Right ventricle myocardium superior (tissue), 1 donor: ENCODE data around the gene CSMD2. TPM values are rescaled to one million over a fixed set of nuclear protein-coding genes. Genes with fewer than 3 reads are reported as not detected.
A peak's percentile ranks its signal among the peaks of the same experiment; 100 is the strongest.

Source experiments
- ATAC-seq: fragments of 200-7000 bp; cut with Tn5 transposase; one replicate; pipeline ENCODE4 v1.9.1; 2020; ENCODE audit warnings: mild to moderate bottlenecking; ENCODE audit not compliant: poor library complexity
- DNase-seq: peaks from one replicate; pipeline ENCODE4 v3.0.0-alpha.2; 2020
- intact Hi-C: fragments of 100-400 bp; cut with DNase I; formaldehyde crosslinking; loops from one replicate; pipeline ENCODE4 v1.11.2; 2022
- total RNA-seq: library from RNA; stranded (reverse); fragmentation: NEBNext Ultra II Directional; extraction: Animal tissue kit (Norgen Biotek cat#: 25700); gene quantifications from one replicate; pipeline ENCODE4 v1.2.1, GENCODE V29; 2021
- donor health status: DM: no; HTN: yes; CAD: no; lungs with severe emphysema.

CSMD2 gene
- total RNA-seq, 1 donor from 2014 or later = 0.40 TPM

- DNase-seq (peak; percentile 67), ATAC-seq (peak; percentile 70)
- intact Hi-C loops = no loop called here
These were observed 558.8 kb downstream of the CSMD2 start for GRCh38 chr1:33606272-33606671.

GRCh38 chr1:33602271-33602670 lies 562.8 kb downstream of the CSMD2 start:
- DNase-seq (no peak), ATAC-seq (no peak)
- intact Hi-C loops = no loop called here

- DNase-seq (no peak), ATAC-seq (no peak)
- intact Hi-C loops = no loop called here
These were observed 563.3 kb downstream of the CSMD2 start for GRCh38 chr1:33601751-33602150.

GRCh38 chr1:33599516-33600115 lies 565.4 kb downstream of the CSMD2 start:
- intact Hi-C loops = no loop called here
- ATAC-seq = no peak
- no peak for DNase-seq

- no peak for DNase-seq
- no peak for ATAC-seq
- intact Hi-C loops = no loop called here
These were observed 576.3 kb downstream of the CSMD2 start for GRCh38 chr1:33588726-33589125.

- intact Hi-C loops = no loop called here
- DNase-seq (no peak), ATAC-seq (no peak)
These were observed 578.2 kb downstream of the CSMD2 start for GRCh38 chr1:33586795-33587194.

GRCh38 chr1:33586106-33586505 lies 578.9 kb downstream of the CSMD2 start:
- intact Hi-C loops = no loop called here
- ATAC-seq (no peak), DNase-seq (no peak)

GRCh38 chr1:33583567-33583966 lies 581.5 kb downstream of the CSMD2 start:
- intact Hi-C loops = no loop called here
- peak; percentile 61 for ATAC-seq
- no peak for DNase-seq

- ATAC-seq = no peak
- DNase-seq = no peak
- intact Hi-C loops = loop anchor here (10.0 kb wide), 1 partner anchor 64 kb away; no protein-coding TSS in a partner anchor
These were observed 586.2 kb downstream of the CSMD2 start for GRCh38 chr1:33578557-33579448.

GRCh38 chr1:33577663-33578062 lies 587.4 kb downstream of the CSMD2 start:
- ATAC-seq (no peak), DNase-seq (no peak)
- intact Hi-C loops = loop anchor here (10.0 kb wide), 1 partner anchor 63 kb away; no protein-coding TSS in a partner anchor

- no peak for ATAC-seq
- intact Hi-C loops = loop anchor here (10.0 kb wide), 1 partner anchor 62 kb away; no protein-coding TSS in a partner anchor
- no peak for DNase-seq
These were observed 588.0 kb downstream of the CSMD2 start for GRCh38 chr1:33576821-33577599.

GRCh38 chr1:33575324-33575879 lies 589.6 kb downstream of the CSMD2 start:
- intact Hi-C loops = loop anchor here (10.0 kb wide), 1 partner anchor 61 kb away; no protein-coding TSS in a partner anchor

GRCh38 chr1:33573661-33574060 lies 591.4 kb downstream of the CSMD2 start:
- intact Hi-C loops = loop anchor here (10.0 kb wide), 1 partner anchor 59 kb away; no protein-coding TSS in a partner anchor
- DNase-seq (no peak), ATAC-seq (no peak)

More at GRCh38 chr1:33575324-33575879, 589.6 kb downstream of the CSMD2 start:
- DNase-seq (peak; percentile 50), ATAC-seq (peak; percentile 91)

GRCh38 chr1:33572387-33572786 lies 592.6 kb downstream of the CSMD2 start:
- intact Hi-C loops = loop anchor here (10.0 kb wide), 1 partner anchor 58 kb away; no protein-coding TSS in a partner anchor

GRCh38 chr1:33569331-33569730 lies 595.7 kb downstream of the CSMD2 start:
- ATAC-seq (no peak), DNase-seq (no peak)
- intact Hi-C loops = no loop called here

More at GRCh38 chr1:33572387-33572786, 592.6 kb downstream of the CSMD2 start:
- ATAC-seq (no peak), DNase-seq (no peak)

GRCh38 chr1:33563699-33564098 lies 601.3 kb downstream of the CSMD2 start:
- ATAC-seq = peak; percentile 88
- no peak for DNase-seq
- intact Hi-C loops = no loop called here

- DNase-seq (no peak), ATAC-seq (no peak)
- intact Hi-C loops = no loop called here
These were observed 602.5 kb downstream of the CSMD2 start for GRCh38 chr1:33562563-33562962.

- intact Hi-C loops = no loop called here
- no peak for DNase-seq
- no peak for ATAC-seq
These were observed 603.5 kb downstream of the CSMD2 start for GRCh38 chr1:33561576-33561975.

GRCh38 chr1:33560680-33561079 lies 604.4 kb downstream of the CSMD2 start:
- intact Hi-C loops = no loop called here
- DNase-seq (no peak), ATAC-seq (no peak)
